SKM-1 treated with dmso at 0.1 percent for 144 hours (cell line): ENCODE measurements around the gene HK2.
A peak's percentile ranks its signal among the peaks of the same experiment; 100 is the strongest.
"Not testable (repeated sequence)": the region's sequence is repeated elsewhere in the genome, so short reads cannot be mapped to it uniquely, and the experiment has no call there.

Experiments
- DNase-seq: peaks from one replicate; lab custom pipeline; 2025; ENCODE audit not compliant: unreplicated experiment; lab: John Stamatoyannopoulos, UW

The HK2 gene

DNA sequence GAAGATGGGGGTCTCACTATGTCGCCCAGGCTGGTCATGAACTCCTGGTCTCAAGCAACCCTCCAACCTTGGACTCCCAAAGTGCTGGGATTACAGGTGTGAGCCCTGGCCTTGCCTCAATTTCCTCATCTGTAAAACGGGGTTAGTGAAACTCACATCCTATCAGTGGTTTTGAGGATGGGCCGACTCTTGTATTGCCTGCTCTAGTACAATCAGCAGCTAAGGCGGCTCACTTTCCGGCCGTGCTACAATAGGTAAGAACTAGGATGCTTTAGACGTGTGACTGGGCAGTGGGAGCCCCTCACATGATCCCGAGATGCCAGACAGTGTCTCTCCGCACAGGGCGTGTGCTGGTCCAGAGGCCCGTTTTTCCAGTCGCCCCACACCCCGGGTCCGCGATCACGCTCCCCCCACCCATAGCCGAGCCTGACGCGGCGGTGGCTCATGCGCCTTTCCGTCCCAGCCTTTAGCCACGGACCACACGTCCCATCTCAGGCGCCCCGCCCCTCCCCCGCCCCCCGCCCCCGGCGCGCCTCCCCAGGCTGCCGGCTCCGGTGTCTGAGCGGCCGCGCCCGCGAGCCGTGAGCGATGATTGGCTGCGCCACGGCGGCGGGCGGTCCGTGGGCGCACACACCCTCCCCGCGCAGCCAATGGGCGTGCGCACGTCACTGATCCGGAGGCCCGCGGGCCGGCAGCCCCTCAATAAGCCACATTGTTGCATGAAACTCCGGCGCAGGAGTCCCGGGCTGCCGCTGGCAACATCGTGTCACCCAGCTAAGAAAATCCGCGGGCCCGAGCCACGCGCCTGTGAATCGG, at the start of gene HK2:
Gene HK2, plus strand, starts transcription at position 710 of the 816 bp plus-strand sequence. CDS start 454 bp downstream, outside the sequence.
- DNase-seq, result peak; percentile 89

DNA sequence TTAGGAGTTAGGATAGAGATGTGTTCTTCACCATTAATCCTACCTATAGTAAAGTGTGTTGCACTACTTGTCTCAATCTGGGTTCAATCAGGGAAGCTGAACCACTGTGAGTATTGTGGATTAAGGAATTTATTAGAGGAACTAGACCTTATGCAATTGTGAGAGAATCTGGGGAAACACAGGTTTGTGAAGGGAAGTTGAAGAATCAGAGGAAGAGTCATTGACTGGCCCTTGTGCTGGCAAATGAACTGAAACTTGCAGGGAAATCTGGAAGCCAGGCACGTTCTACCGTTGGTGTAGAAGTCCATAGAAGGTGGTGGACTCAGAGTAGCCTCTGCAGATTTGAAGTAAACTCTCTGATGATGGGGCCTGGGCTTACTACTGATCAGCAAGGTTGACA, 44.7 kb upstream of the HK2 start:
- peak; percentile 74 for DNase-seq

GRCh38 chr2:74792282-74792681, 41.6 kb upstream of the HK2 start:
- no peak for DNase-seq

DNA sequence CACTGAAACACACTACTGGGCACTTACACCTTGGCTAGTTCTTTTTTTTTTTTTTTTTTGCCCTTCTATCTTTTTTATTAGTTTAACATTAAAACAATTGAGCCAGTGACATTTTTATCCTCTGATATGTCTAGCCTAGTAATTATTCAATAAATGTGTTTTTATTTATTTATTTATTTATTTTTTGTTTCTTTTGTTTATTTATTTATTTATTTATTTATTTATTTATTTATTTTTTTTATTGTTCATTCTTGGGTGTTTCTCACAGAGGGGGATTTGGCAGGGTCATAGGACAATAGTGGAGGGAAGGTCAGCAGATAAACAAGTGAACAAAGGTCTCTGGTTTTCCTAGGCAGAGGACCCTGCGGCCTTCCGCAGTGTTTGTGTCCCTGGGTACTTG, 39.0 kb upstream of the HK2 start:
- not testable (repeated sequence) for DNase-seq

GRCh38 chr2:74806355-74806839, 27.5 kb upstream of the HK2 start:
- no peak for DNase-seq

GRCh38 chr2:74806920-74807319, 27.0 kb upstream of the HK2 start:
- peak; percentile 72 for DNase-seq

GRCh38 chr2:74812787-74813590, 20.9 kb upstream of the HK2 start:
- DNase-seq, result no peak

DNA sequence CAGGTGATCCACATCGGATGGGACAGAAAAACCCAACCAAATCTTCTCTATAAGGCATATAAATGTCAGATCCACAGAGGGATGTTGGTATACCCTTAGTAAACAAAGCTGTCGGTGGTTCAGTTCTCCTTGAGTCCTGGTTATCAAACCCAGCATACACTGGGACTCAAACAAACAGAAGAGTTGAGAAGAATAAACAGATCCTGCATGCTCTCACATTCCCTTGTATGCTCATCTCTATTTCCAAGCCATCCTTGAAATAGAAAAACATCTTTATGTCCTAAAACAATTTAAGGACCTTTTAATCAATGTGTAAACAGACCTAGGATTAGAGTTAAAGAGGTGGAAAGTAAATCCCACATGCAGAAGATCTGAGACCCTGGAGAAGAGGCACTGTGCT, 19.8 kb upstream of the HK2 start:
- no peak for DNase-seq

DNA sequence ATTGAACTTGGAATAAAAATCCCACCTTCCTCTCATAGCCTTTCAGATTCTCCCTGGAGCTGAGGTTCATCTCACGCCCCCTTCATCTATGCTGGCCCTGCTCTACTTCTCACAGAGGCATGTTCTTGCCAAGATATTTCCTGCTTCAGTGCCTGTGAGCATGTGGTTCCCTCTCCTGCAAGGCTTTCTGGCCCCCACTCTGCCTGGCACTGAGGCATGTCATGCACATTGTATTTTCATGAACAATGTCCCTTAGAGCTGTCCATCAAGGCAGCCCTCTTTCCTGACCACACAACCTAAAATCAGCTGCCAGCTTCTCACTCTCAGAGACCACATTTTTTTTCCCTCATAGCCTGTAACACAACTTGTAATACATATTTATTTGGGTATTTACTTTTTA, 18.0 kb upstream of the HK2 start:
- no peak for DNase-seq

DNA sequence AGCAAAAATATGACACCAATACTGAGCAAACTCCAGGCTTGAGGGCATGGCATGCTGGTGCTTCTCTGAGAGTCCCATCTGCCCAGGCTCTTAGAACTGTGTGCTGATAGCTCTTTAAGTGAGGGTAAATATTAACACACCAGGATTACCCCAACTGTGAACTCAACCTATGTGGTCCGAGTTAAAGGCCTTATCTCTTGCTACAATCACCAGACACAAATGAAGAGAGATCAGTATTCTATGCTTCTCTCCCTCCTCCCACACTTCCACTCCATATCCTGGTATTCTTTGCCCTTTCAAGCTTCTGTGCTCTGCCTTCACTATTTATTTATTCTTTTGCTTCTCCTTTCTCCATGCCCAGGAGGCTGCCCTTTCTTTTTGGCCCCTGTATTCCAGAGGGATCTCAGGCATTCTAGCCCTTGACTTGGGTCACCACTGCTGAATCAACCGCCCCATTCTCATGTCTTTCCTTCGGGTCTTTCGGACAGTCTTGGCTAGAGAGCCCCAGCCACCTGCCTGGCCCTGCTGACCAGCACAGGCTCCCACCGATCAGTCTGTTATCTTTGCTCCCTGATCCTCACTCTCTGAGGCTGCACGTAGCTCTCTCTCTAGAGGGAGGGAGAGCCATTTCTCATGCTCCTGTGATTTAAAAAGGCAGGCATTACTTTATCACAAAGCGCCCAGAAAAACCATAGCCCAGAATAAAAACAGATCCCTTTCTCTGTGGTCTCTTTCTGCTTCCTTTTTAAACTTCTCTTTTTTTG, 17.2 kb upstream of the HK2 start:
- DNase-seq, result peak; percentile 85

- DNase-seq, result peak; percentile 85
Observed at GRCh38 chr2:74817304-74817675, 16.6 kb upstream of the HK2 start.

DNA sequence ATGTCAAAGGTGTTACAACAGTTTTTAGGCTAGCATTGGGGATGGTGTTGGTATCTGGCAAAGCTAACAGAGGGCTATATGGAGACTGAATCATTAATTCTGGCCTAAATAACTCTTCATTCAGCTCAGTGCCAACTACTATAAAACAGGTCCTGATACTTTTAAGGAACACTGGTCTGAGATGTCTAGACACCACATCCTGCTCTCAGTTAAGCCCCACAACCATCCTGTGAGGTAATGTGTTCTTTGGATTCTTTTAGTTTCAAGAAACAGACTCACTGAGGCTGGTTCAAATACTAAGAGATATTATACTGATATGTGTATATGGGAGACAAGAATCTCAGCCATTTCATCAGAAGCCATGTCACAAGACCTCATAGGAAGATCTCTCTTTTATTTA, 14.2 kb upstream of the HK2 start:
- no peak for DNase-seq

- no peak for DNase-seq
Observed at GRCh38 chr2:74821177-74822126, 12.5 kb upstream of the HK2 start.

DNA sequence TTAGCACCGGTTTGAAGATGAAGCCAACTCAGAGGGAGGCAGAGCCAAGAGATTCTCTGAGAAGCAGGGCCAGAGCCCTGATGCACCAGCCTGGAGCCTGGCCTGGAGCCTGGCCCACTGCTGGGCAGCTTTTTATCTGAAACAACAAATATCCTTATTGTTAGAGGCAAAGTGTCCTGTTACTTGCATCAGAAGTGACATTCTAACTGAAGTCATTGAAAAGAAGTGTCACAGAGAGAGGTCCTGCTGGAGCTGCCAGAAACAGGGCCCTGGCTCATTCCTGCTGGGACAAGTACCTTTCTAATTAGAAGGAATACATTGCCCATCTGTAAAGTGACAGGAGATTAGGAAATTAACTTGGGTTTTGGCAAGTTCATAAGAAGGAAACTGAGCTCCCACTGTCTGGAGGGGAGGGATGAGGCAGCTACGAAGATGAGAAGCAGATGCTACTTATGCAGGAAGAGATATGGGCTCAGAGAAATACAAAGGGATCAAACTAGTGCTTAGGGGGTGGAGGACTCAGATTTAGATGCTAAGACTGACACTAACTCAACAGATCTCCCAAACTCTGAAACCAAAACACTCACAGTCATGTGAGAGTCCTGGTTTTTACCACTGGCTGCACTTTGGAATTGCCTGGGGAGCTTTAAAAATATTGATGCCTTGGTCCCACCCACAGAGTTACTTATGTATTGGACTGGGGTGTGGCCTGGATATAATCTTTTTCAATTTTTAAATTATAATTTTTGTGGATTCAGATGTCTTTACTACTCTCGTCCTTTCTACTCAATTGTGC, 11.0 kb upstream of the HK2 start:
- DNase-seq, result no peak

DNA sequence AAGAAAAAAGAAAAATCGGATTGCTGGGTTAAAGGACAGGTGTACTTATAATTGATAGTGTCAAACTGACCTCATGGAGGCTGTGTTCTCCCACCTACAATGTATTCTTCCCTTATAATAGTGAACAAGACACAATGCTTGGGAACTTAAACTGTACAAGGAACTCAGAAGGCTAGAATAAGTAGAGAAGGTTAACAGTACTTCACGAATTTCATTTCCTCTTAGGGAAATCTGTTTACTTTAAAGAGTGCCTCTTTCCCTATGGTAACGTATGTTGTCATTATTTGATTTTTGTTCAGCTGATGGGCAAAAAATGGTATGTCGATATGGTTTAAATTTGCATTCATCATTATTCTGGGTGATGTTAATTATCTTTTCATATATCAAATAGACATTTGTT, 9.2 kb upstream of the HK2 start:
- DNase-seq, result no peak

DNA sequence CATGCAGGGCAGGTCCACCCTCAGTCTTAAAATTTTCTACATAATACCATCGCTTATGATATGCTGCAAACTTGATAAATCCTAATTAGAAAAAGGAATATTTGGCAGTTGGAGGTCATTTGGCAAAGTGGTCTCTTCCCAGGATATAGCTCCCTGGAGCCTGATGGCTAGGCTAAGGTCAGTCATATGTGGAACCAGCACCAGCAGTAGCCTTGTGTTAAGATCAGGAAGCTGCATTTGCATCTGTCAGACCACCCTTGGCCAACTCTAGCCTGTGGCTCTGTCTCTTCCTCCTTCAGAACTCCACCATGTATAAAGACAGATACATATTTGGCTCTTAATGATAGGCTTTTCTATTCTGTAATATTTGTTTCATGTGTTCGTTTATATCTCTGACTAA, 5.4 kb upstream of the HK2 start:
- no peak for DNase-seq

GRCh38 chr2:74831693-74832530, 2.0 kb upstream of the HK2 start:
- DNase-seq, result peak; percentile 31

DNA sequence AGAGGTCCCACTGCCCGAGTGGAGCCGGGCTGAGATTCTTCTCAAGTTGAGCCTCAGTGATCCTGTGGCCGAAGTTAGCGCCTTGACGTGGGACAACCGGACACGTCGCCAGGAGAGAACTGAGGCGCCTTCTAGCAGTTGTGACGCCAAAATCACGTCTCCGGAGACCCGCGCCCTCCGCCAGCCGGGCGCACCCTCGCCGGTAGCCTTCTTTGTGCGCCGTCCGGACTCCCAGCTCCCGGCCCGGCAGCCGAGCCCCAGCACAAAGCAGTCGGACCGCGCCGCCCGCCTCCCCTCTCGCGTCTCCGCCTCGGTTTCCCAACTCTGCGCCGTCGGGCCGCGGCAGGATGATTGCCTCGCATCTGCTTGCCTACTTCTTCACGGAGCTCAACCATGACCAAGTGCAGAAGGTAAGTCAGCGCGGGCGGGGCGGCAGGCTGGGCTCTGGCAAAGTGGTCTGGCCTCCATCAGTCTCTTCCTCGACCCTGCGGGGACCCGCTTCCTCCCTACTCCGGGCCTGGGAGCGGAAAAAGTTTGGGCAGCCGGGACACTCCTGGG, 386 bp downstream of the HK2 start:
- DNase-seq, result not testable (repeated sequence)
